ENCODE results near the gene LZTR1. TPM values are rescaled to one million over a fixed set of nuclear protein-coding genes. Genes with fewer than 3 reads are reported as not detected.

The LZTR1 gene
- total and polyA plus RNA-seq, 2 of the 4 experiments (the other 2 are of a cell fraction): 22.8 to 41.3 TPM

- ChIA-PET POLR2A (ENCODE audit: unreplicated experiment) (no interaction called here), CTCF (no interaction called here)
- Histone ChIP-seq H2BK120ac (ENCODE audit: low read depth, low read length) (no peak overlapping the region), H3K36me3 (ENCODE audit: control insufficient read depth, insufficient read depth, low read length) (peaks cover 24% of the 10 kb centered on the region), H3K27me3 (ENCODE audit: control insufficient read depth, insufficient read depth, low read length) (no peaks in the 10 kb centered on the region), H2BK15ac (ENCODE audit: low read depth, low read length) (no peak overlapping the region), H3K4me2 (ENCODE audit: low read depth, low read length) (peak overlapping the region; percentile 89), H4K5ac (ENCODE audit: low read depth, low read length) (peak overlapping the region; percentile 48; the same call in 1 of the 2 replicates), H3K4me3 (ENCODE audit: insufficient read depth, low read depth, low read length) (peak overlapping the region; percentile 87), H2AFZ (replicated peaks; ENCODE audit: low read length, poor library complexity) (peak overlapping the region; percentile 99), H3K18ac (ENCODE audit: low read depth, low read length) (no peak overlapping the region), H3K4ac (ENCODE audit: low read depth, low read length) (peak overlapping the region; percentile 88), H3K27ac (ENCODE audit: insufficient read depth, low read length) (peak overlapping the region; percentile 75), H3K79me1 (ENCODE audit: low read depth in 1 of 2, low read length in 2 of 2) (peaks cover 25 to 48% of the 10 kb centered on the region in 2 experiments), H3K9me1 (ENCODE audit: insufficient read depth, low read length) (peaks cover 28% of the 10 kb centered on the region), H3K14ac (replicated peaks; ENCODE audit: low read depth, low read length) (peak overlapping the region; percentile 66), H3K23ac (ENCODE audit: low read depth, low read length) (peak overlapping the region; percentile 84), H3K56ac (ENCODE audit: extremely low read depth, insufficient read depth, low read length) (0 out of 2 replicates have a peak overlapping the region, but pooled peaks have one; percentile 73), H4K8ac (ENCODE audit: low read depth in 2 of 2, low read length in 2 of 2) (peak overlapping the region; percentile 85 to 96; a peak in 3 of 4 replicates), H2BK20ac (ENCODE audit: low read depth, low read length) (no peak overlapping the region), H2AK5ac (ENCODE audit: low read depth, low read length) (peak overlapping the region; percentile 89), H4K91ac (ENCODE audit: insufficient read depth, low read depth, low read length) (peak overlapping the region; percentile 84; the same call in 1 of the 2 replicates), H2BK5ac (ENCODE audit: low read depth, low read length, poor library complexity, severe bottlenecking) (no peak overlapping the region), H3K9ac (ENCODE audit: low read depth, low read length) (peak overlapping the region; percentile 93), H4K20me1 (ENCODE audit: insufficient read depth, low read length) (no peaks in the 10 kb centered on the region), H3K4me1 (ENCODE audit: control insufficient read depth, insufficient read depth, low read length) (peaks cover 11% of the 10 kb centered on the region), H3K9me3 (ENCODE audit: control insufficient read depth, insufficient read depth, low read length) (peaks cover 9% of the 10 kb centered on the region), H2AK9ac (replicated peaks; ENCODE audit: low read depth, low read length, poor library complexity) (peak overlapping the region; percentile 98)
- dilution Hi-C loops (cut with HindIII; ENCODE audit: low sequenced_read_pairs, unreplicated experiment): no loop called here
- ATAC-seq (ENCODE audit: low read depth) (no peak), DNase-seq (peak; percentile 18)
- in situ Hi-C loops (cut with MboI; ENCODE audit: low sequenced_read_pairs): no loop called here
- BruUV-seq (replicated peaks): no TSS peak
- TF ChIP-seq CEBPB (IDR thresholded peaks at IDR 0.05; ENCODE audit: low read depth, low read length): no peak
- no peak for TF ChIP-seq RCOR1 (IDR thresholded peaks at IDR 0.05; ENCODE audit: insufficient replicate concordance, low read length)
- no peak for TF ChIP-seq CHD1 (IDR thresholded peaks at IDR 0.05; ENCODE audit: low read depth, low read length)
- TF ChIP-seq MAZ (IDR thresholded peaks at IDR 0.05; ENCODE audit: borderline replicate concordance, low read depth, low read length): no peak
- no peak for TF ChIP-seq CTCF (conservative IDR thresholded peaks at IDR 0.05; ENCODE audit: low read depth, low read length)
- no peak for TF ChIP-seq ELK1 (IDR thresholded peaks at IDR 0.05; ENCODE audit: borderline replicate concordance, low read depth, low read length)
- no peak for TF ChIP-seq RAD21 (IDR thresholded peaks at IDR 0.05; ENCODE audit: low read length)
- TF ChIP-seq USF2 (IDR thresholded peaks at IDR 0.05; ENCODE audit: low read depth, low read length): no peak
- no peak for TF ChIP-seq MXI1 (IDR thresholded peaks at IDR 0.05; ENCODE audit: borderline replicate concordance, low read depth, low read length)
- TF ChIP-seq POLR2A (IDR thresholded peaks at IDR 0.05; ENCODE audit: low read depth, low read length): no peak
- no peak for TF ChIP-seq FOS (IDR thresholded peaks at IDR 0.05; ENCODE audit: low read depth, low read length)
- TF ChIP-seq NFE2L2 (IDR thresholded peaks at IDR 0.05; ENCODE audit: low read depth, low read length): no peak
- WGBS, 2 experiments (ENCODE audit: extremely low coverage in 2 of 2, insufficient read length in 1 of 2): no CpG with 5 or more reads among the region's 5 CpGs
- intact Hi-C loops (cut with micrococcal nuclease): loop anchor here (2.0 kb wide), 1 partner anchor 98 kb away; no protein-coding TSS in a partner anchor
Measured at GRCh38 chr22:20983081-20983771, 1.1 kb downstream of the LZTR1 start.
